Retinal pigment epithelial cell (primary cell): ENCODE results near the gene ZNF691.
"Not testable (repeated sequence)": the region's sequence is repeated elsewhere in the genome, so short reads cannot be mapped to it uniquely, and the experiment has no call there.

Source experiments
- DNase-seq: peaks from one replicate; pipeline ENCODE4 v3.0.0-alpha.2; 2010; ENCODE audit warnings: low read depth
- H3K4me3 ChIP-seq: 2 replicates; pipeline ENCODE4 v1.5.1; 2011; ENCODE audit warnings: mild to moderate bottlenecking, low read length, control low read depth, moderate library complexity
- CTCF ChIP-seq: conservative IDR thresholded peaks from 2 replicates; pipeline ENCODE4 v1.5.1; 2011; ENCODE audit warnings: low read depth, low read length, control low read depth, inconsistent platforms

The ZNF691 gene

GRCh38 chr1:42848823-42849537 is 2.6 kb downstream of the ZNF691 start:
- no peak overlapping the region for H3K4me3 ChIP-seq
- DNase-seq: no peak
- no peak for TF ChIP-seq CTCF

- no peak for DNase-seq
- TF ChIP-seq CTCF: no peak
- H3K4me3 ChIP-seq: no peak overlapping the region
Observed at GRCh38 chr1:42849944-42850343, 3.5 kb downstream of the ZNF691 start.

GRCh38 chr1:42851420-42851819 is 5.0 kb downstream of the ZNF691 start:
- DNase-seq: no peak
- H3K4me3 ChIP-seq: no peak overlapping the region
- TF ChIP-seq CTCF: no peak

GRCh38 chr1:42851960-42852607 is 5.7 kb downstream of the ZNF691 start:
- TF ChIP-seq CTCF: no peak
- no peak overlapping the region for H3K4me3 ChIP-seq
- DNase-seq: no peak

GRCh38 chr1:42852608-42852980 is 6.2 kb downstream of the ZNF691 start:
- DNase-seq: no peak
- TF ChIP-seq CTCF: no peak
- H3K4me3 ChIP-seq: no peak overlapping the region

GRCh38 chr1:42853116-42853884 is 6.9 kb downstream of the ZNF691 start:
- TF ChIP-seq CTCF: no peak
- DNase-seq: no peak
- no peak overlapping the region for H3K4me3 ChIP-seq

GRCh38 chr1:42856554-42856953 is 10.1 kb downstream of the ZNF691 start:
- not testable (repeated sequence) for H3K4me3 ChIP-seq, DNase-seq

GRCh38 chr1:42859366-42859765 is 13.0 kb downstream of the ZNF691 start:
- DNase-seq, H3K4me3 ChIP-seq: not testable (repeated sequence)
